GM23338 (cell line): ENCODE measurements around the gene NAA20.

Experiments used
- CREB1 ChIP-seq: fragments of 250-450 bp; sonication (Bioruptor Pico); IDR thresholded peaks from 2 replicates; pipeline ENCODE4 v1.5.0; 2020; ENCODE audit warnings: low read depth, mild to moderate bottlenecking, moderate library complexity
- EZH2 ChIP-seq: fragments of 200-600 bp; sonication (generic); IDR thresholded peaks from one replicate; pipeline ENCODE4 v1.8.0; 2017; ENCODE audit warnings: antibody characterized with exemption, mild to moderate bottlenecking, low read depth; ENCODE audit not compliant: unreplicated experiment
- POLR2AphosphoS5 ChIP-seq: IDR thresholded peaks from 2 replicates; pipeline ENCODE4 v1.6.1; 2016; ENCODE audit warnings: antibody characterized with exemption, low read depth
- TF ChIP-seq, protein P1 (sequence below), 2 experiments: fragments of 200-600 bp in 1 of 2; sonication (generic) in 1 of 2; conservative IDR thresholded peaks; 2 replicates each; pipeline versions ENCODE4 v1.5.1 to v1.6.1; 2016 to 2017; ENCODE audit warnings: antibody characterized with exemption in 2 of 2, low read depth in 2 of 2, mild to moderate bottlenecking in 2 of 2, moderate library complexity in 1 of 2
- TF ChIP-seq, protein P2 (sequence below): IDR thresholded peaks from one replicate; pipeline ENCODE4 v1.6.1; 2018; ENCODE audit warnings: antibody characterized with exemption; ENCODE audit not compliant: unreplicated experiment
- TF ChIP-seq, protein P3 (sequence below): IDR thresholded peaks from 2 replicates; pipeline ENCODE4 v1.6.1; 2016; ENCODE audit warnings: antibody characterized with exemption
- TF ChIP-seq, protein P4 (sequence below): fragments of 250-450 bp; sonication (Bioruptor Pico); IDR thresholded peaks from 2 replicates; pipeline ENCODE4 v1.5.0; 2020; ENCODE audit warnings: mild to moderate bottlenecking, moderate library complexity

DNA sequence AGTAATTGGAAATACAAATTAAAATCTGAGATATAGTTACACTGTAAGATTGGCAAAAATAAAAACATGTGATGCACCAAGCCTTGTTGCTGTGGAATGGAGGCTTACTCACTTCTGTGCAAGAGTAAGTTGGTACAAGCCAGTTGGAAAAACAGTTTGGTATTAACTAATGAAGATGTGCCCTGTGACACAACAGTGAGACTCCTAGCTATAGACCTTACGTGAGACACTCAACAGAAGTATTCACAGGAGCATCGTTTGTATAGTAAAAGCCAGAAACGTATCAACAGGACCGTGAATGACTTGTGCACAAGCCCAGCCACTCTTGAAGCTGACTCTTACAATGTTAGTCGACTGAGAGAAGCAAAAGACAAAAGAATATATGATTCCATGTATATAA is 14.6 kb downstream of the NAA20 start:
- TF ChIP-seq, protein P1, sequence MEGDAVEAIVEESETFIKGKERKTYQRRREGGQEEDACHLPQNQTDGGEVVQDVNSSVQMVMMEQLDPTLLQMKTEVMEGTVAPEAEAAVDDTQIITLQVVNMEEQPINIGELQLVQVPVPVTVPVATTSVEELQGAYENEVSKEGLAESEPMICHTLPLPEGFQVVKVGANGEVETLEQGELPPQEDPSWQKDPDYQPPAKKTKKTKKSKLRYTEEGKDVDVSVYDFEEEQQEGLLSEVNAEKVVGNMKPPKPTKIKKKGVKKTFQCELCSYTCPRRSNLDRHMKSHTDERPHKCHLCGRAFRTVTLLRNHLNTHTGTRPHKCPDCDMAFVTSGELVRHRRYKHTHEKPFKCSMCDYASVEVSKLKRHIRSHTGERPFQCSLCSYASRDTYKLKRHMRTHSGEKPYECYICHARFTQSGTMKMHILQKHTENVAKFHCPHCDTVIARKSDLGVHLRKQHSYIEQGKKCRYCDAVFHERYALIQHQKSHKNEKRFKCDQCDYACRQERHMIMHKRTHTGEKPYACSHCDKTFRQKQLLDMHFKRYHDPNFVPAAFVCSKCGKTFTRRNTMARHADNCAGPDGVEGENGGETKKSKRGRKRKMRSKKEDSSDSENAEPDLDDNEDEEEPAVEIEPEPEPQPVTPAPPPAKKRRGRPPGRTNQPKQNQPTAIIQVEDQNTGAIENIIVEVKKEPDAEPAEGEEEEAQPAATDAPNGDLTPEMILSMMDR (conservative IDR thresholded peaks at IDR 0.05; ENCODE audit: low read depth in 2 of 2) = no peak
- TF ChIP-seq, protein P2, sequence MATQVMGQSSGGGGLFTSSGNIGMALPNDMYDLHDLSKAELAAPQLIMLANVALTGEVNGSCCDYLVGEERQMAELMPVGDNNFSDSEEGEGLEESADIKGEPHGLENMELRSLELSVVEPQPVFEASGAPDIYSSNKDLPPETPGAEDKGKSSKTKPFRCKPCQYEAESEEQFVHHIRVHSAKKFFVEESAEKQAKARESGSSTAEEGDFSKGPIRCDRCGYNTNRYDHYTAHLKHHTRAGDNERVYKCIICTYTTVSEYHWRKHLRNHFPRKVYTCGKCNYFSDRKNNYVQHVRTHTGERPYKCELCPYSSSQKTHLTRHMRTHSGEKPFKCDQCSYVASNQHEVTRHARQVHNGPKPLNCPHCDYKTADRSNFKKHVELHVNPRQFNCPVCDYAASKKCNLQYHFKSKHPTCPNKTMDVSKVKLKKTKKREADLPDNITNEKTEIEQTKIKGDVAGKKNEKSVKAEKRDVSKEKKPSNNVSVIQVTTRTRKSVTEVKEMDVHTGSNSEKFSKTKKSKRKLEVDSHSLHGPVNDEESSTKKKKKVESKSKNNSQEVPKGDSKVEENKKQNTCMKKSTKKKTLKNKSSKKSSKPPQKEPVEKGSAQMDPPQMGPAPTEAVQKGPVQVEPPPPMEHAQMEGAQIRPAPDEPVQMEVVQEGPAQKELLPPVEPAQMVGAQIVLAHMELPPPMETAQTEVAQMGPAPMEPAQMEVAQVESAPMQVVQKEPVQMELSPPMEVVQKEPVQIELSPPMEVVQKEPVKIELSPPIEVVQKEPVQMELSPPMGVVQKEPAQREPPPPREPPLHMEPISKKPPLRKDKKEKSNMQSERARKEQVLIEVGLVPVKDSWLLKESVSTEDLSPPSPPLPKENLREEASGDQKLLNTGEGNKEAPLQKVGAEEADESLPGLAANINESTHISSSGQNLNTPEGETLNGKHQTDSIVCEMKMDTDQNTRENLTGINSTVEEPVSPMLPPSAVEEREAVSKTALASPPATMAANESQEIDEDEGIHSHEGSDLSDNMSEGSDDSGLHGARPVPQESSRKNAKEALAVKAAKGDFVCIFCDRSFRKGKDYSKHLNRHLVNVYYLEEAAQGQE = no peak
- TF ChIP-seq POLR2AphosphoS5 = no peak
- no peak for TF ChIP-seq EZH2
- no peak for TF ChIP-seq CREB1 (CRISPR knock-in tag)
- TF ChIP-seq, protein P3, sequence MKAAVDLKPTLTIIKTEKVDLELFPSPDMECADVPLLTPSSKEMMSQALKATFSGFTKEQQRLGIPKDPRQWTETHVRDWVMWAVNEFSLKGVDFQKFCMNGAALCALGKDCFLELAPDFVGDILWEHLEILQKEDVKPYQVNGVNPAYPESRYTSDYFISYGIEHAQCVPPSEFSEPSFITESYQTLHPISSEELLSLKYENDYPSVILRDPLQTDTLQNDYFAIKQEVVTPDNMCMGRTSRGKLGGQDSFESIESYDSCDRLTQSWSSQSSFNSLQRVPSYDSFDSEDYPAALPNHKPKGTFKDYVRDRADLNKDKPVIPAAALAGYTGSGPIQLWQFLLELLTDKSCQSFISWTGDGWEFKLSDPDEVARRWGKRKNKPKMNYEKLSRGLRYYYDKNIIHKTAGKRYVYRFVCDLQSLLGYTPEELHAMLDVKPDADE = no peak
- TF ChIP-seq, protein P4, sequence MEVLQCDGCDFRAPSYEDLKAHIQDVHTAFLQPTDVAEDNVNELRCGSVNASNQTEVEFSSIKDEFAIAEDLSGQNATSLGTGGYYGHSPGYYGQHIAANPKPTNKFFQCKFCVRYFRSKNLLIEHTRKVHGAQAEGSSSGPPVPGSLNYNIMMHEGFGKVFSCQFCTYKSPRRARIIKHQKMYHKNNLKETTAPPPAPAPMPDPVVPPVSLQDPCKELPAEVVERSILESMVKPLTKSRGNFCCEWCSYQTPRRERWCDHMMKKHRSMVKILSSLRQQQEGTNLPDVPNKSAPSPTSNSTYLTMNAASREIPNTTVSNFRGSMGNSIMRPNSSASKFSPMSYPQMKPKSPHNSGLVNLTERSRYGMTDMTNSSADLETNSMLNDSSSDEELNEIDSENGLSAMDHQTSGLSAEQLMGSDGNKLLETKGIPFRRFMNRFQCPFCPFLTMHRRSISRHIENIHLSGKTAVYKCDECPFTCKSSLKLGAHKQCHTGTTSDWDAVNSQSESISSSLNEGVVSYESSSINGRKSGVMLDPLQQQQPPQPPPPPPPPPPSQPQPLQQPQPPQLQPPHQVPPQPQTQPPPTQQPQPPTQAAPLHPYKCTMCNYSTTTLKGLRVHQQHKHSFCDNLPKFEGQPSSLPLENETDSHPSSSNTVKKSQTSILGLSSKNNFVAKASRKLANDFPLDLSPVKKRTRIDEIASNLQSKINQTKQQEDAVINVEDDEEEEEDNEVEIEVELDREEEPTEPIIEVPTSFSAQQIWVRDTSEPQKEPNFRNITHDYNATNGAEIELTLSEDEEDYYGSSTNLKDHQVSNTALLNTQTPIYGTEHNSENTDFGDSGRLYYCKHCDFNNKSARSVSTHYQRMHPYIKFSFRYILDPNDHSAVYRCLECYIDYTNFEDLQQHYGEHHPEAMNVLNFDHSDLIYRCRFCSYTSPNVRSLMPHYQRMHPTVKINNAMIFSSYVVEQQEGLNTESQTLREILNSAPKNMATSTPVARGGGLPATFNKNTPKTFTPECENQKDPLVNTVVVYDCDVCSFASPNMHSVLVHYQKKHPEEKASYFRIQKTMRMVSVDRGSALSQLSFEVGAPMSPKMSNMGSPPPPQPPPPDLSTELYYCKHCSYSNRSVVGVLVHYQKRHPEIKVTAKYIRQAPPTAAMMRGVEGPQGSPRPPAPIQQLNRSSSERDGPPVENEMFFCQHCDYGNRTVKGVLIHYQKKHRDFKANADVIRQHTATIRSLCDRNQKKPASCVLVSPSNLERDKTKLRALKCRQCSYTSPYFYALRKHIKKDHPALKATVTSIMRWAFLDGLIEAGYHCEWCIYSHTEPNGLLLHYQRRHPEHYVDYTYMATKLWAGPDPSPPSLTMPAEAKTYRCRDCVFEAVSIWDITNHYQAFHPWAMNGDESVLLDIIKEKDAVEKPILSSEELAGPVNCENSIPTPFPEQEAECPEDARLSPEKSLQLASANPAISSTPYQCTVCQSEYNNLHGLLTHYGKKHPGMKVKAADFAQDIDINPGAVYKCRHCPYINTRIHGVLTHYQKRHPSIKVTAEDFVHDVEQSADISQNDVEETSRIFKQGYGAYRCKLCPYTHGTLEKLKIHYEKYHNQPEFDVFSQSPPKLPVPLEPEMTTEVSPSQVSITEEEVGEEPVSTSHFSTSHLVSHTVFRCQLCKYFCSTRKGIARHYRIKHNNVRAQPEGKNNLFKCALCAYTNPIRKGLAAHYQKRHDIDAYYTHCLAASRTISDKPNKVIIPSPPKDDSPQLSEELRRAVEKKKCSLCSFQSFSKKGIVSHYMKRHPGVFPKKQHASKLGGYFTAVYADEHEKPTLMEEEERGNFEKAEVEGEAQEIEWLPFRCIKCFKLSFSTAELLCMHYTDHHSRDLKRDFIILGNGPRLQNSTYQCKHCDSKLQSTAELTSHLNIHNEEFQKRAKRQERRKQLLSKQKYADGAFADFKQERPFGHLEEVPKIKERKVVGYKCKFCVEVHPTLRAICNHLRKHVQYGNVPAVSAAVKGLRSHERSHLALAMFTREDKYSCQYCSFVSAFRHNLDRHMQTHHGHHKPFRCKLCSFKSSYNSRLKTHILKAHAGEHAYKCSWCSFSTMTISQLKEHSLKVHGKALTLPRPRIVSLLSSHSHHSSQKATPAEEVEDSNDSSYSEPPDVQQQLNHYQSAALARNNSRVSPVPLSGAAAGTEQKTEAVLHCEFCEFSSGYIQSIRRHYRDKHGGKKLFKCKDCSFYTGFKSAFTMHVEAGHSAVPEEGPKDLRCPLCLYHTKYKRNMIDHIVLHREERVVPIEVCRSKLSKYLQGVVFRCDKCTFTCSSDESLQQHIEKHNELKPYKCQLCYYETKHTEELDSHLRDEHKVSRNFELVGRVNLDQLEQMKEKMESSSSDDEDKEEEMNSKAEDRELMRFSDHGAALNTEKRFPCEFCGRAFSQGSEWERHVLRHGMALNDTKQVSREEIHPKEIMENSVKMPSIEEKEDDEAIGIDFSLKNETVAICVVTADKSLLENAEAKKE (CRISPR knock-in tag) = no peak
